Keratinocyte (primary cell): ENCODE data around the gene KIF25. TPM values are rescaled to one million over a fixed set of nuclear protein-coding genes. Genes with fewer than 3 reads are reported as not detected.

Experiments
- DNase-seq: peaks from one replicate; pipeline ENCODE4 v3.0.0-alpha.2; 2011; ENCODE audit warnings: low read depth, missing footprints, low spot score
- FAIRE-seq: peaks from 2 replicates; lab custom pipeline; 2011; peaks lifted over from hg19 to GRCh38; lab: Jason Lieb, UNC
- H2AFZ ChIP-seq: 2 replicates; pipeline ENCODE4 v1.6.0; 2012; ENCODE audit warnings: low read length, control low read depth, inconsistent platforms; ENCODE audit not compliant: control insufficient read depth
- H3K27ac ChIP-seq: 2 replicates; pipeline ENCODE4 v1.5.1; 2011; ENCODE audit warnings: low read length; ENCODE audit not compliant: control insufficient read depth, insufficient read depth
- H3K27me3 ChIP-seq: 3 replicates; pipeline ENCODE4 v1.6.0; 2011; ENCODE audit warnings: low read length; ENCODE audit not compliant: control insufficient read depth, insufficient read depth; ENCODE audit errors: extremely low read depth
- H3K36me3 ChIP-seq, 2 experiments: 2 replicates in 1 of 2; 3 replicates in 1 of 2; pipeline ENCODE4 v1.5.1; 2011; ENCODE audit warnings: low read length in 2 of 2, mild to moderate bottlenecking in 1 of 2; ENCODE audit not compliant: control insufficient read depth in 2 of 2, insufficient read depth in 2 of 2; ENCODE audit errors: extremely low read depth in 1 of 2
- H3K4me1 ChIP-seq: 3 replicates; pipeline ENCODE4 v1.5.1; 2011; ENCODE audit warnings: low read length; ENCODE audit not compliant: control insufficient read depth, insufficient read depth; ENCODE audit errors: extremely low read depth
- H3K4me2 ChIP-seq: 3 replicates; pipeline ENCODE4 v1.6.0; 2011; ENCODE audit warnings: low read depth, low read length; ENCODE audit not compliant: control insufficient read depth, insufficient read depth; ENCODE audit errors: extremely low read depth
- H3K4me3 ChIP-seq, 3 experiments: fragments of 200-600 bp in 1 of 3; sonication (generic) in 1 of 3; 2 replicates in 2 of 3; 3 replicates in 1 of 3; pipeline ENCODE4 v1.5.1; 2011 to 2016; ENCODE audit warnings: low read length in 3 of 3, mild to moderate bottlenecking in 3 of 3, control low read depth in 2 of 3, inconsistent platforms in 1 of 3, low read depth in 1 of 3, mixed read lengths in 1 of 3, mixed run types in 1 of 3, moderate library complexity in 1 of 3; ENCODE audit not compliant: control insufficient read depth in 2 of 3, insufficient read depth in 2 of 3; ENCODE audit errors: extremely low read depth in 1 of 3
- H3K79me2 ChIP-seq: 2 replicates; pipeline ENCODE4 v1.6.0; 2012; ENCODE audit warnings: low read length; ENCODE audit not compliant: control insufficient read depth, insufficient read depth
- H3K9ac ChIP-seq: 3 replicates; pipeline ENCODE4 v1.6.0; 2011; ENCODE audit warnings: low read length; ENCODE audit not compliant: control insufficient read depth, insufficient read depth; ENCODE audit errors: extremely low read depth
- H3K9me1 ChIP-seq: 3 replicates; pipeline ENCODE4 v1.6.0; 2011; ENCODE audit warnings: low read length; ENCODE audit not compliant: control insufficient read depth, insufficient read depth; ENCODE audit errors: extremely low read depth
- H3K9me3 ChIP-seq: 2 replicates; pipeline ENCODE4 v1.5.1; 2012; ENCODE audit warnings: low read depth, low read length; ENCODE audit not compliant: control insufficient read depth
- H4K20me1 ChIP-seq: 3 replicates; pipeline ENCODE4 v1.6.0; 2011; ENCODE audit warnings: low read length; ENCODE audit not compliant: control insufficient read depth, insufficient read depth; ENCODE audit errors: extremely low read depth
- EZH2 ChIP-seq: IDR thresholded peaks from one replicate; pipeline ENCODE4 v1.6.1; 2012; ENCODE audit warnings: inconsistent platforms, mild to moderate bottlenecking, low read length, moderate library complexity
- dilution Hi-C: fragments of 300-500 bp; cut with MboI; formaldehyde crosslinking; loops from one replicate; pipeline ENCODE4 v1.7.0; 2020; ENCODE audit warnings: low sequenced_read_pairs; ENCODE audit not compliant: extremely low pct_ligation_motif_present
- polyA plus RNA-seq, 5 experiments: library from polyadenylated mRNA; depleted of rRNA in 3 of 5; stranded (reverse) in 3 of 5; stranded (forward) in 1 of 5; unstranded in 1 of 5; fragments of >200 nt; gene quantifications; 1 replicate in 1 of 5; 2 replicates in 3 of 5; 3 replicates in 1 of 5; pipeline versions ENCODE4 v1.2.1 to v1.2.3, GENCODE V29; 2011 to 2012; ENCODE audit warnings: missing spikeins in 2 of 5, low read depth in 1 of 5, low replicate concordance in 1 of 5
- TF ChIP-seq, protein P1 (sequence below), 3 experiments: IDR thresholded peaks in 1 of 3; conservative IDR thresholded peaks in 1 of 3; optimal IDR thresholded peaks in 1 of 3; 2 replicates in 2 of 3; 3 replicates in 1 of 3; pipeline versions ENCODE3 to v1.5.1; 2011; ENCODE audit warnings: low read length in 3 of 3, mild to moderate bottlenecking in 3 of 3, moderate library complexity in 2 of 3, control low read depth in 1 of 3, inconsistent platforms in 1 of 3; ENCODE audit not compliant: insufficient read depth in 2 of 3; ENCODE audit errors: extremely low read depth in 1 of 3

KIF25 gene
- polyA plus RNA-seq, 1 donor (not counting 4 experiments of a cell fraction or from before 2014, with no cell fraction given), result not detected

DNA sequence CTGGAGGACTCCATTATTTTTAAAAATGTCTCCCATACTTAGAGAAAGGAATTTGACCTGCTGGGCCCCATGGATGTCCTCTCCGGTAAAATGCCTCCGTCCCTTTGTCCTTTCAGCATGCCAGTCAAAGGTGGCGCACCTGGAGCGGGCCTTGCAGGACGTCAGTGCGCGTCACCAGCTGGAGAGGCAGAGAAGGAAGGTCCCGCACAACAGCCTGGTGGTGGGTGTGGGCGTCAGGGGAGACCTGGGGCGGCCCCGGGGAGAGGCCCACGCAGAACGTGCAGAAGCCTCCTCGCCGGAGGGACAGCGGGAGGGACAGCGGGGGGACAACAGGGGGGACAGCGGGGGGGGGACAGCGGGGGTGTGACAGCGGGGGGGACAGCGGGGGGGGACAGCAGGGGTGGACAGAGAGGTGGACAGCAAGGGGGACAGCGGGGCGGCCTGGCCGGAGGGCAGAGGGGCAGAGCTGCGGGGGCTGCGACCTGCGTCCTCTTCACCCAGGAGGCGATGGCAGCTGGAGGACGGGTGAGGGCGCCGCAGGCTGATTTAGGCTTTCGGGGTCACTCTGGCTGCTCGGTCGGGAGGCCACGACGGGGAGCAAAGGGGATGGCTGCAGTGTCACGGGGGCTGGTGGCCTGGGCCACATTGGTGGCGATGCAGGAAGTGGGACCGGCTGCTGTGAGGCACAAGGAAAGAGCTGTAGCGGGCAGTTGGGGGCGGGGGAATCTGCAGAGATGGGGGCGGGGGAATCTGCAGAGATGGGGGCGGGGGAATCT, 859 bp upstream of the KIF25 start:
- no peak overlapping the region for H3K4me3 ChIP-seq
- no peaks in the 10 kb centered on the region for H3K9me1 ChIP-seq
- H3K9me3 ChIP-seq, result no peaks in the 10 kb centered on the region
- DNase-seq, result no peak
- H3K79me2 ChIP-seq, result no peaks in the 10 kb centered on the region
- no peak for FAIRE-seq
- H3K36me3 ChIP-seq, result no peaks in the 10 kb centered on the region
- no peak overlapping the region for H3K9ac ChIP-seq
- no peak for TF ChIP-seq EZH2
- TF ChIP-seq, protein P1, sequence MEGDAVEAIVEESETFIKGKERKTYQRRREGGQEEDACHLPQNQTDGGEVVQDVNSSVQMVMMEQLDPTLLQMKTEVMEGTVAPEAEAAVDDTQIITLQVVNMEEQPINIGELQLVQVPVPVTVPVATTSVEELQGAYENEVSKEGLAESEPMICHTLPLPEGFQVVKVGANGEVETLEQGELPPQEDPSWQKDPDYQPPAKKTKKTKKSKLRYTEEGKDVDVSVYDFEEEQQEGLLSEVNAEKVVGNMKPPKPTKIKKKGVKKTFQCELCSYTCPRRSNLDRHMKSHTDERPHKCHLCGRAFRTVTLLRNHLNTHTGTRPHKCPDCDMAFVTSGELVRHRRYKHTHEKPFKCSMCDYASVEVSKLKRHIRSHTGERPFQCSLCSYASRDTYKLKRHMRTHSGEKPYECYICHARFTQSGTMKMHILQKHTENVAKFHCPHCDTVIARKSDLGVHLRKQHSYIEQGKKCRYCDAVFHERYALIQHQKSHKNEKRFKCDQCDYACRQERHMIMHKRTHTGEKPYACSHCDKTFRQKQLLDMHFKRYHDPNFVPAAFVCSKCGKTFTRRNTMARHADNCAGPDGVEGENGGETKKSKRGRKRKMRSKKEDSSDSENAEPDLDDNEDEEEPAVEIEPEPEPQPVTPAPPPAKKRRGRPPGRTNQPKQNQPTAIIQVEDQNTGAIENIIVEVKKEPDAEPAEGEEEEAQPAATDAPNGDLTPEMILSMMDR (optimal IDR thresholded peaks at IDR 0.05 in 1 of 3, IDR thresholded peaks at IDR 0.05 in 1 of 3, conservative IDR thresholded peaks at IDR 0.05 in 1 of 3; ENCODE audit: extremely low read depth in 1 of 3, insufficient read depth in 2 of 3, low read length in 3 of 3), result no peak
- no peak overlapping the region for H2AFZ ChIP-seq
- no peak overlapping the region for H3K4me2 ChIP-seq
- H3K27ac ChIP-seq, result no peak overlapping the region
- H4K20me1 ChIP-seq, result no peaks in the 10 kb centered on the region
- peaks cover 37% of the 10 kb centered on the region for H3K27me3 ChIP-seq
- dilution Hi-C loops, result no loop called here
- H3K4me1 ChIP-seq, result no peaks in the 10 kb centered on the region

DNA sequence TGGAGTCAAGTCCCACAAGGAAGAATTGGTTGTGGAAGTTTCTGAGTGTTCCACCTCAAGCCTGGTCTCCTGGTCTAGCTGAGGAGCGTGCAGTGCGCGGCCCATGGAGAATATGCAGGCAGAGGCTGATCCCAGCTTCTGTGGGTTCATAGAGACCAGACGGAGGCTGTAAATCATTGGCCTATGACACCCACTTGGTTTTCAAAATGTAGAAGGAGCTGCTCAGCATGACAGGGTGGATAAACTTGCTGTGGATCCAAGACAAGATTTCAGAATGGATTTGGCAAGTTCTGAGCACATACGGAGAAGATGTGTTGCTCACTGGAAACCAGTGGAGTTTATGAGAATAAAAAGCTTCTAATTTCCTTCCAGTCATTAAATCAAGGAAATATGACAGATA, 744 bp downstream of the KIF25 start:
- dilution Hi-C loops, result no loop called here

More for the DNA sequence above, 744 bp downstream of the KIF25 start:
- H3K27ac ChIP-seq, result no peak overlapping the region
- H3K79me2 ChIP-seq, result no peaks in the 10 kb centered on the region
- no peak for FAIRE-seq
- TF ChIP-seq, protein P1 (optimal IDR thresholded peaks at IDR 0.05 in 1 of 3, IDR thresholded peaks at IDR 0.05 in 1 of 3, conservative IDR thresholded peaks at IDR 0.05 in 1 of 3; ENCODE audit: extremely low read depth in 1 of 3, insufficient read depth in 2 of 3, low read length in 3 of 3), result no peak
- TF ChIP-seq EZH2, result no peak
- no peaks in the 10 kb centered on the region for H3K9me1 ChIP-seq
- DNase-seq, result no peak
- no peak overlapping the region for H3K9ac ChIP-seq
- H3K9me3 ChIP-seq, result no peaks in the 10 kb centered on the region
- no peak overlapping the region for H3K4me2 ChIP-seq
- H3K27me3 ChIP-seq, result peaks cover 44% of the 10 kb centered on the region
- H3K36me3 ChIP-seq, result no peaks in the 10 kb centered on the region
- no peak overlapping the region for H3K4me3 ChIP-seq
- no peak overlapping the region for H2AFZ ChIP-seq
- no peaks in the 10 kb centered on the region for H3K4me1 ChIP-seq
- no peaks in the 10 kb centered on the region for H4K20me1 ChIP-seq
